OCI-LY7 (cell line): ENCODE data around the gene CTDSP1. TPM values are rescaled to one million over a fixed set of nuclear protein-coding genes. Genes with fewer than 3 reads are reported as not detected.

Experiments used
- BruUV-seq: library from RNA; stranded (reverse); fragments of 400-500 nt; replicated peaks from 2 replicates; lab custom pipeline; 2021; lab: Mats Ljungman, UMichigan
- CTCF ChIA-PET: fragments of 300-600 bp; sonication (Branson Sonifier 250); formaldehyde crosslinking; loops from one replicate; lab custom pipeline; 2022; ENCODE audit warnings: antibody characterized with exemption; ENCODE audit not compliant: unreplicated experiment; lab: Charles Lee
- POLR2A ChIA-PET: fragments of 300-600 bp; sonication (Branson Sonifier 250); formaldehyde crosslinking; loops from one replicate; lab custom pipeline; 2022; ENCODE audit warnings: antibody characterized with exemption; lab: Charles Lee
- DNase-seq: peaks from one replicate; pipeline ENCODE4 v3.0.0-alpha.2; 2015; ENCODE audit warnings: low spot score
- H2AFZ ChIP-seq: fragments of 200-600 bp; sonication (generic), shearing (Covaris generic); 2 replicates; pipeline ENCODE4 v1.6.1; 2014; ENCODE audit warnings: mild to moderate bottlenecking, antibody characterized with exemption, low read length, moderate library complexity
- H3K27ac ChIP-seq: fragments of 200-600 bp; sonication (generic); 2 replicates; pipeline ENCODE4 v1.5.1; 2014; ENCODE audit warnings: mixed run types, low read depth, mild to moderate bottlenecking, moderate library complexity, low read length, inconsistent platforms; ENCODE audit not compliant: poor library complexity, severe bottlenecking
- H3K36me3 ChIP-seq: fragments of 200-600 bp; sonication (generic); 2 replicates; pipeline ENCODE4 v1.6.1; 2014; ENCODE audit warnings: mild to moderate bottlenecking, antibody characterized with exemption, low read length, moderate library complexity, mixed read lengths; ENCODE audit not compliant: insufficient read depth
- H3K4me1 ChIP-seq: fragments of 200-600 bp; sonication (generic); 2 replicates; pipeline ENCODE4 v1.5.1; 2014; ENCODE audit warnings: mild to moderate bottlenecking, low read length; ENCODE audit not compliant: insufficient read depth, poor library complexity, severe bottlenecking
- H3K4me2 ChIP-seq: fragments of 200-600 bp; sonication (generic); 2 replicates; pipeline ENCODE4 v1.6.1; 2014; ENCODE audit warnings: mild to moderate bottlenecking, low read length
- H3K4me3 ChIP-seq: fragments of 200-600 bp; sonication (generic); 2 replicates; pipeline ENCODE4 v1.5.1; 2014; ENCODE audit warnings: mild to moderate bottlenecking, low read depth, low read length; ENCODE audit not compliant: poor library complexity, severe bottlenecking
- H3K79me2 ChIP-seq: fragments of 200-600 bp; sonication (generic); 2 replicates; pipeline ENCODE4 v1.6.1; 2016; ENCODE audit warnings: low read depth, mild to moderate bottlenecking, low read length, moderate library complexity, mixed read lengths; ENCODE audit not compliant: insufficient read depth
- H3K9me2 ChIP-seq: fragments of 200-600 bp; sonication (generic); 2 replicates; pipeline ENCODE4 v1.6.1; 2016; ENCODE audit warnings: mild to moderate bottlenecking, low read length, mixed read lengths; ENCODE audit not compliant: insufficient read depth
- H3K9me3 ChIP-seq: fragments of 200-600 bp; sonication (generic); 2 replicates; pipeline ENCODE4 v1.6.1; 2014; ENCODE audit warnings: mild to moderate bottlenecking, mixed run types, low read length, mixed read lengths
- H4K20me1 ChIP-seq: fragments of 200-600 bp; sonication (generic); 2 replicates; pipeline ENCODE4 v1.6.1; 2014; ENCODE audit warnings: mild to moderate bottlenecking, antibody characterized with exemption, low read length, moderate library complexity, mixed read lengths; ENCODE audit not compliant: insufficient read depth
- EZH2phosphoT487 ChIP-seq: fragments of 200-600 bp; sonication (generic); IDR thresholded peaks from 2 replicates; pipeline ENCODE4 v1.6.1; 2018; ENCODE audit warnings: low read depth, borderline replicate concordance, mild to moderate bottlenecking, mixed run types, antibody characterized with exemption, low read length, moderate library complexity, mixed read lengths
- intact Hi-C: fragments of 100-400 bp; cut with micrococcal nuclease; formaldehyde crosslinking; loops from one replicate; pipeline ENCODE4 v1.10.0; 2022; ENCODE audit not compliant: unreplicated experiment
- total RNA-seq, 2 experiments: library from RNA; depleted of rRNA in 1 of 2; stranded (reverse); fragments of >200 nt in 1 of 2; shearing (Covaris generic) in 1 of 2; gene quantifications; 2 replicates each; pipeline ENCODE4 v1.2.3, GENCODE V29; 2014 to 2022
- TF ChIP-seq, protein P1 (sequence below): fragments of 200-600 bp; sonication (generic); conservative IDR thresholded peaks from 2 replicates; pipeline ENCODE4 v1.5.1; 2014; ENCODE audit warnings: mild to moderate bottlenecking, antibody characterized with exemption, low read length, moderate library complexity, mixed read lengths

Gene CTDSP1
- total RNA-seq, 2 experiments from 2014 or later = 95.3 to 152 TPM

DNA sequence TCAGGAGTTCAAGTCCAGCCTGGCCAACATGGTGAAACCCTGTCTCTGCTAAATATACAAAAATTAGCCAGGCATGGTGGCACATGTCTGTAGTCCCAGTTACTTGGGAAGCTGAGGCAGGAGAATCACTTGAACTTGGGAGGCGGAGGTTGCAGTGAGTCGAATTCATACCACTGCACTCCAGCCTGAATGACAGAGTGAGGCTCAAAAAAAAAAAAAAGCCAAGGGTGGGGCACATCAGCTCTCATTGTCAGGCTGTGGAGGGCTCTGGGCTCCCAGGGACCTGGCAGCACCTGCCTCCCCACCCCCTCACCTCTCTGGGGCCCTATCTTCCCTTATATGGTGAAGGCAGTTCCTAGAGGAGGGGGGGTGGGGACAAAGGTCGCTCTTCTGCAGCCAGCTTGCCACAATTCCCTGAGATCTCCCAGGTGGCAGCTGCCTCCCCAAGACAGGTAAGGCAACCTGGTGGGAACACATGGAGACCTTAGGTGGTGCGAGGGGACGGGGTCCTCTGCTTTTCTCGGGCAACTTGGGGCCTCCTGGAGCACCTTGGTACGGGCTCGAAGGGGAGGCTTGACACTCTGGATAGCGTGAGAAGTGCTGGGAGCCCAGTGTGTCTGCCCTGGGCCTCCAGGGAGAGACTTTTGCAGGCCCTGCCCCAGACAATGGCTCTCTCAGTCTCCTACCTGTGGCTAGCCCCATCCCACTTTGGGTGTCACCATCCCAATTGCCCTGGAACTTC, 19.2 kb downstream of the CTDSP1 start, which contains the start of gene VIL1:
TSS of gene VIL1 (plus strand) at position 407 of the 742 bp plus-strand sequence. CDS start 4,656 bp downstream, outside the sequence.
- no peak within 1 kb of the TSS for H3K4me3 ChIP-seq
- no TSS peak for BruUV-seq
- no peaks in the 10 kb centered on the region for H3K9me3 ChIP-seq
- no peak within 1 kb of the TSS for H3K27ac ChIP-seq
- H3K36me3 ChIP-seq = no peaks in the 10 kb centered on the region
- no peak within 1 kb of the TSS for H2AFZ ChIP-seq
- ChIA-PET POLR2A (no interaction called here), CTCF (no interaction called here)
- H3K79me2 ChIP-seq = no peaks in the 10 kb centered on the region
- no peaks in the 10 kb centered on the region for H4K20me1 ChIP-seq
- no peak within 1 kb of the TSS for H3K4me2 ChIP-seq
- DNase-seq = no peak
- no peaks in the 10 kb centered on the region for H3K9me2 ChIP-seq
- intact Hi-C loops = no loop called here
- no peaks in the 10 kb centered on the region for H3K4me1 ChIP-seq
- TF ChIP-seq, protein P1, sequence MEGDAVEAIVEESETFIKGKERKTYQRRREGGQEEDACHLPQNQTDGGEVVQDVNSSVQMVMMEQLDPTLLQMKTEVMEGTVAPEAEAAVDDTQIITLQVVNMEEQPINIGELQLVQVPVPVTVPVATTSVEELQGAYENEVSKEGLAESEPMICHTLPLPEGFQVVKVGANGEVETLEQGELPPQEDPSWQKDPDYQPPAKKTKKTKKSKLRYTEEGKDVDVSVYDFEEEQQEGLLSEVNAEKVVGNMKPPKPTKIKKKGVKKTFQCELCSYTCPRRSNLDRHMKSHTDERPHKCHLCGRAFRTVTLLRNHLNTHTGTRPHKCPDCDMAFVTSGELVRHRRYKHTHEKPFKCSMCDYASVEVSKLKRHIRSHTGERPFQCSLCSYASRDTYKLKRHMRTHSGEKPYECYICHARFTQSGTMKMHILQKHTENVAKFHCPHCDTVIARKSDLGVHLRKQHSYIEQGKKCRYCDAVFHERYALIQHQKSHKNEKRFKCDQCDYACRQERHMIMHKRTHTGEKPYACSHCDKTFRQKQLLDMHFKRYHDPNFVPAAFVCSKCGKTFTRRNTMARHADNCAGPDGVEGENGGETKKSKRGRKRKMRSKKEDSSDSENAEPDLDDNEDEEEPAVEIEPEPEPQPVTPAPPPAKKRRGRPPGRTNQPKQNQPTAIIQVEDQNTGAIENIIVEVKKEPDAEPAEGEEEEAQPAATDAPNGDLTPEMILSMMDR = no peak
- TF ChIP-seq EZH2phosphoT487 = no peak

DNA sequence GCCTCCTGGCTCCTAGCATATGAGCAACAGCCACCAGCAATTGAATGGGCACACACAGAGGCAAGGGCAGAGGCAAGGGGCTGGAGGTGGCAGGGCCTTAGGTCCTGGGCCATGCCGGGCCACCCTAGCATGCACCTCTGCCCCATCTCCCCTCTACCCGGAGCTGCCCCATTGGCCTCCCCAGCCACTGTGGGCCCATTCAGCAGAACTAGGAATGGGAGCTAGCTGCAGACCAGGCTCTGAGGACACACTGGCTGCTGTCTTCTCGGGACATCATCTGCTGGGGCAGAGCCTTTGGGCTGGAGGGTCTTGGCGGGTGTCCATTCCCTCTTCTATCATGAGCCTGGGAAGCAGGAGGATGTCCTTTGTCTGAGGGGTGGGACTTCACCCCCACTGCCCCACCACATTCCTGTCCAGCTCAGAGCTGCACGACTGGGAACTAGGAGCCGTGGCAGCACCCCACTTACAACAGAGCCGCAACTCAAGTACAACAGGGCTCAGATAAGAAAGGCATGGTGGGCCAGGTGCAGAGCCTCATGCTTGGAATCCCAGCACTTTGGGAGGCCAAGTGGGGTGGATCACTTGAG, 20.1 kb downstream of the CTDSP1 start:
- H2AFZ ChIP-seq = no peak overlapping the region
- TF ChIP-seq, protein P1 = no peak
- no peak for TF ChIP-seq EZH2phosphoT487
- DNase-seq = no peak
- H3K36me3 ChIP-seq = no peaks in the 10 kb centered on the region
- no peaks in the 10 kb centered on the region for H3K9me3 ChIP-seq
- no peaks in the 10 kb centered on the region for H4K20me1 ChIP-seq
- no TSS peak for BruUV-seq
- CTCF ChIA-PET = no interaction called here
- H3K79me2 ChIP-seq = no peaks in the 10 kb centered on the region
- intact Hi-C loops = no loop called here
- no peaks in the 10 kb centered on the region for H3K4me1 ChIP-seq
- POLR2A ChIA-PET = no interaction called here
- H3K4me2 ChIP-seq = no peak overlapping the region
- H3K4me3 ChIP-seq = no peak overlapping the region
- H3K27ac ChIP-seq = no peak overlapping the region
- no peaks in the 10 kb centered on the region for H3K9me2 ChIP-seq

DNA sequence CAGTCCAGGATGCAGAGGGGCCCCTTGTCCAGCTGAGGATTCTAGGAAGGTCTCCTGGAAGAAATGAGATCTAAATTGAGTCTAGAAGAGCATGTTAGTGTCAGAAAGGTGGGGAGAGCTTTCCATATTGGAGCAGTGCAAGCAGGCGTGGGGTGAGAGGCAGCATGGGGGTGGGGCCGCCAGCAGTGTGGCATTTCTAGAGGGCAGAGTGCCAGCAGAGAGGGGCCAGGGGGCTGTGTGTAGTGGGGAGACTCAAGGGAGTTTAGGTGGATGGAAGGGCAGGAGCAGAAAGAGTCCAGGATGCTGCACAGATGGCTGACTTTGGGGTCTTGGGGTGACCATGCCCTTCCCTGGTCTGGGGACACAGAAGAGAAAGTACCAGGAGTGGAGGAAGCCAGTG, 21.4 kb downstream of the CTDSP1 start:
- no peaks in the 10 kb centered on the region for H3K9me3 ChIP-seq
- no peak overlapping the region for H2AFZ ChIP-seq
- no peak for DNase-seq
- CTCF ChIA-PET = no interaction called here
- H4K20me1 ChIP-seq = no peaks in the 10 kb centered on the region
- intact Hi-C loops = no loop called here
- H3K36me3 ChIP-seq = no peaks in the 10 kb centered on the region
- H3K79me2 ChIP-seq = no peaks in the 10 kb centered on the region
- POLR2A ChIA-PET = interaction anchor here (0.5 to 0.8 kb wide), 2 partner anchors 151 to 194 kb away, joined by 4 to 5 read pairs; partner anchors contain the start of gene PNKD
- H3K4me2 ChIP-seq = no peak overlapping the region
- H3K9me2 ChIP-seq = no peaks in the 10 kb centered on the region
- no peaks in the 10 kb centered on the region for H3K4me1 ChIP-seq
- no TSS peak for BruUV-seq
- TF ChIP-seq EZH2phosphoT487 = no peak
- TF ChIP-seq, protein P1 = no peak
- H3K4me3 ChIP-seq = no peak overlapping the region
- no peak overlapping the region for H3K27ac ChIP-seq
